ENCODE measurements around the gene ASB18. TPM values are rescaled to one million over a fixed set of nuclear protein-coding genes. Genes with fewer than 3 reads are reported as not detected.

The ASB18 gene
- total RNA-seq, 1 experiment from 2014 or later = not detected

DNA sequence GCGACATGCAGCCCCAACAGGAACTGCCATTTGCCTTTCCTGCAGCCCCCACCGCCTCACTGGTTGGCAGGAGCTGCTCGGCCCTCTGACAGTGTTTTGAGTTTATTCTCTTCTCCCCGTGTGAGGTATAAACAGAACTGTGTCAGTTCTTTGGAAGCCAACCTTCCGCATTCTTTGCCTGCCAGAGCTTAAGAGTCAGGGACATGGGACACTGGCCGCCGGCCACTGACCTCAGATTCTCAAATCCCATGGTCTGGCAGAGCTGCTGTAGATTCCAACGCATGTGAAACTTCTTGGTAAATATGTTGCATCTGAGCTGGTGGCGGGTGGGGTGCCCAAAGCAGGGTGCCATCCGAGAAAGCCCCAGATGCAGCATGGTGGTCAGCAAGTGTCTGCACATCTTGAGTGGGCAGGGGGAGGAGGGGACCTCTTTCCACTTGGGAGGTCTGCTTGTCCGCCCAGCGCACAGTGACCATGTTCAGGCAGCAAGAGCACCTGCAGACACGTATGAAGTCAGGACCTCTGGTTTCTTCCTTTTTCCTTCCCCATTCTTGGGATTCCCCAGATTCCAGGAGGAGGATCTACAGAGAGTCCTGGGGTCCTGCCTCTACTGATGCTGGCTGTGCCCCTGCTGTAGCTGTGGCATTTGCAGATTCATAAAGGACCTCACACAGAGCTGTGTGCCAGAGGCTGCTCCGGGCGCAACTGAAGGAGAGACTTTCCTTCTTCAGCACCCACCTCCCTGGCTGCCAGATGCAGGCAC is 23.8 kb downstream of the ASB18 start (continued):
- TF ChIP-seq, protein P1, sequence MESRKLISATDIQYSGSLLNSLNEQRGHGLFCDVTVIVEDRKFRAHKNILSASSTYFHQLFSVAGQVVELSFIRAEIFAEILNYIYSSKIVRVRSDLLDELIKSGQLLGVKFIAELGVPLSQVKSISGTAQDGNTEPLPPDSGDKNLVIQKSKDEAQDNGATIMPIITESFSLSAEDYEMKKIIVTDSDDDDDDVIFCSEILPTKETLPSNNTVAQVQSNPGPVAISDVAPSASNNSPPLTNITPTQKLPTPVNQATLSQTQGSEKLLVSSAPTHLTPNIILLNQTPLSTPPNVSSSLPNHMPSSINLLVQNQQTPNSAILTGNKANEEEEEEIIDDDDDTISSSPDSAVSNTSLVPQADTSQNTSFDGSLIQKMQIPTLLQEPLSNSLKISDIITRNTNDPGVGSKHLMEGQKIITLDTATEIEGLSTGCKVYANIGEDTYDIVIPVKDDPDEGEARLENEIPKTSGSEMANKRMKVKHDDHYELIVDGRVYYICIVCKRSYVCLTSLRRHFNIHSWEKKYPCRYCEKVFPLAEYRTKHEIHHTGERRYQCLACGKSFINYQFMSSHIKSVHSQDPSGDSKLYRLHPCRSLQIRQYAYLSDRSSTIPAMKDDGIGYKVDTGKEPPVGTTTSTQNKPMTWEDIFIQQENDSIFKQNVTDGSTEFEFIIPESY (IDR thresholded peaks at IDR 0.05; ENCODE audit: extremely low read depth, insufficient replicate concordance, low read length) = no peak

DNA sequence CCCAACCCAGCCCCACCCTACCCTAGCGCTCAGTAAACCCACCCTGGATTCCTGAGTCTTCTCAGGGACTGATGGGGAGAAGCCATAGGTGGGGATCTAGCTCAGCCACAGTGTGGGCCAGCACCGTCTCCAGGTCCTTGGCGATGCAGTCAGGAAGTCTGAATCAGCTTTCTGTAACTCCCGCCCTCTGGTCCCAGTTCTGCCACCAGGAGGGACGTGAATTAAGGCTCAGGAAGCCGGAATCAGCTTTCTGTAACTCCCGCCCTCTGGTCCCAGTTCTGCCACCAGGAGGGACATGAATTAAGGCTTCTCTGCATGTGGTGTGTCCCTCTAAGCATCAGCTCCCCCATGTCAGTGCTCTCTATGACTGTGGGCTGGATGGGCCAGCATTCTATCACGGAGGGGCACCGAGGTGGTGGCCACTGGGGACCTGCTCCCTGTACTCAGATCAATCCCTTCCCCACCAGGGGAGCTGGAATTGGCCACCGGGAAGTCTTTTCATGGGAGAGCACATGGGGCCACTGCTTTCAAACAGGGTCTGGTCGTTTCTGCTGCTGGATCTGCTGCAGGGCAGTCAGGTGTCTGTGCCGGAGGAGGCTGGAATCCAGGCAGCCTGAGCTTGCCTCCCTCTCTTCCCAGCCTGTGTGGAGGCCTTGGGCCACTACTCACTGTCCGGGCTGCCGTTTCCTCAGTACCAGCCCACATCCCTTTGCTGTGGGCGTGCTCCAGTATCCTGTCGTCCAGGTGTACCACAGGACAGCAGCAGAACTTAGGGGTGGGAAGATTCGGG is 24.7 kb downstream of the ASB18 start:
- H3K4me3 ChIP-seq (replicated peaks in 1 of 2; ENCODE audit: low read depth in 1 of 2, low read length in 2 of 2) = no peak overlapping the region
- no peaks in the 10 kb centered on the region for H3K9me3 ChIP-seq (ENCODE audit: control insufficient read depth in 1 of 2, insufficient read depth in 1 of 2, low read depth in 1 of 2, low read length in 2 of 2)
- H4K20me1 ChIP-seq (ENCODE audit: insufficient read depth) = no peaks in the 10 kb centered on the region
- H3K36me3 ChIP-seq (ENCODE audit: control insufficient read depth in 1 of 2, insufficient read depth in 2 of 2, low read length in 2 of 2) = no peaks in the 10 kb centered on the region
- no peaks in the 10 kb centered on the region for H3K4me1 ChIP-seq (ENCODE audit: control insufficient read depth in 1 of 2, insufficient read depth in 2 of 2, low read length in 2 of 2)
- no peak overlapping the region for H3K4me2 ChIP-seq (ENCODE audit: low read length)
- H3K79me2 ChIP-seq (ENCODE audit: insufficient read depth, low read length) = no peaks in the 10 kb centered on the region
- CTCF ChIA-PET = no interaction called here
- H3K27ac ChIP-seq (ENCODE audit: low read depth, low read length) = no peak overlapping the region
- H3K9me2 ChIP-seq (ENCODE audit: insufficient read depth) = no peaks in the 10 kb centered on the region
- ATAC-seq (peak; percentile 36; the same call in 1 of the 2 replicates), DNase-seq (ENCODE audit: low read depth, low spot score) (no peak)
- no TSS peak for BruUV-seq (replicated peaks)
- no peaks in the 10 kb centered on the region for H3K27me3 ChIP-seq (ENCODE audit: insufficient read depth, low read length)
- H2AFZ ChIP-seq (ENCODE audit: low read depth, low read length, poor library complexity, severe bottlenecking) = no peak overlapping the region
- intact Hi-C loops (cut with micrococcal nuclease) = no loop called here
- RAD21 ChIA-PET (ENCODE audit: low non-redundant PET in 1 of 2, low total read pairs in 2 of 2, uncharacterized antibody in 2 of 2, unreplicated experiment in 2 of 2) = no interaction called here
- no peak overlapping the region for H3K9ac ChIP-seq (ENCODE audit: low read length)
- POLR2A ChIA-PET = no interaction called here
- TF ChIP-seq, protein P1 (IDR thresholded peaks at IDR 0.05; ENCODE audit: extremely low read depth, insufficient replicate concordance, low read length) = no peak
- TF ChIP-seq SIN3A (IDR thresholded peaks at IDR 0.05; ENCODE audit: low read depth) (no peak), ELF1 (IDR thresholded peaks at IDR 0.05; ENCODE audit: borderline replicate concordance, low read depth) (no peak), EZH2phosphoT487 (IDR thresholded peaks at IDR 0.05; ENCODE audit: borderline replicate concordance) (no peak), EZH2 (IDR thresholded peaks at IDR 0.05) (no peak), ZNF274 (IDR thresholded peaks at IDR 0.05; ENCODE audit: low read depth, low read length) (no peak), FOSL1 (IDR thresholded peaks at IDR 0.05; ENCODE audit: low read depth) (no peak), EGR1 (IDR thresholded peaks at IDR 0.05; ENCODE audit: low read depth) (no peak), POLR2AphosphoS5 (IDR thresholded peaks at IDR 0.05; ENCODE audit: low read depth, low read length) (no peak)
- TF ChIP-seq, protein P2, sequence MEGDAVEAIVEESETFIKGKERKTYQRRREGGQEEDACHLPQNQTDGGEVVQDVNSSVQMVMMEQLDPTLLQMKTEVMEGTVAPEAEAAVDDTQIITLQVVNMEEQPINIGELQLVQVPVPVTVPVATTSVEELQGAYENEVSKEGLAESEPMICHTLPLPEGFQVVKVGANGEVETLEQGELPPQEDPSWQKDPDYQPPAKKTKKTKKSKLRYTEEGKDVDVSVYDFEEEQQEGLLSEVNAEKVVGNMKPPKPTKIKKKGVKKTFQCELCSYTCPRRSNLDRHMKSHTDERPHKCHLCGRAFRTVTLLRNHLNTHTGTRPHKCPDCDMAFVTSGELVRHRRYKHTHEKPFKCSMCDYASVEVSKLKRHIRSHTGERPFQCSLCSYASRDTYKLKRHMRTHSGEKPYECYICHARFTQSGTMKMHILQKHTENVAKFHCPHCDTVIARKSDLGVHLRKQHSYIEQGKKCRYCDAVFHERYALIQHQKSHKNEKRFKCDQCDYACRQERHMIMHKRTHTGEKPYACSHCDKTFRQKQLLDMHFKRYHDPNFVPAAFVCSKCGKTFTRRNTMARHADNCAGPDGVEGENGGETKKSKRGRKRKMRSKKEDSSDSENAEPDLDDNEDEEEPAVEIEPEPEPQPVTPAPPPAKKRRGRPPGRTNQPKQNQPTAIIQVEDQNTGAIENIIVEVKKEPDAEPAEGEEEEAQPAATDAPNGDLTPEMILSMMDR (IDR thresholded peaks at IDR 0.05 in 2 of 3, conservative IDR thresholded peaks at IDR 0.05 in 1 of 3; ENCODE audit: borderline replicate concordance in 1 of 3, insufficient read depth in 1 of 3, low read depth in 2 of 3, low read length in 2 of 3) = no peak
- TF ChIP-seq, protein P3, sequence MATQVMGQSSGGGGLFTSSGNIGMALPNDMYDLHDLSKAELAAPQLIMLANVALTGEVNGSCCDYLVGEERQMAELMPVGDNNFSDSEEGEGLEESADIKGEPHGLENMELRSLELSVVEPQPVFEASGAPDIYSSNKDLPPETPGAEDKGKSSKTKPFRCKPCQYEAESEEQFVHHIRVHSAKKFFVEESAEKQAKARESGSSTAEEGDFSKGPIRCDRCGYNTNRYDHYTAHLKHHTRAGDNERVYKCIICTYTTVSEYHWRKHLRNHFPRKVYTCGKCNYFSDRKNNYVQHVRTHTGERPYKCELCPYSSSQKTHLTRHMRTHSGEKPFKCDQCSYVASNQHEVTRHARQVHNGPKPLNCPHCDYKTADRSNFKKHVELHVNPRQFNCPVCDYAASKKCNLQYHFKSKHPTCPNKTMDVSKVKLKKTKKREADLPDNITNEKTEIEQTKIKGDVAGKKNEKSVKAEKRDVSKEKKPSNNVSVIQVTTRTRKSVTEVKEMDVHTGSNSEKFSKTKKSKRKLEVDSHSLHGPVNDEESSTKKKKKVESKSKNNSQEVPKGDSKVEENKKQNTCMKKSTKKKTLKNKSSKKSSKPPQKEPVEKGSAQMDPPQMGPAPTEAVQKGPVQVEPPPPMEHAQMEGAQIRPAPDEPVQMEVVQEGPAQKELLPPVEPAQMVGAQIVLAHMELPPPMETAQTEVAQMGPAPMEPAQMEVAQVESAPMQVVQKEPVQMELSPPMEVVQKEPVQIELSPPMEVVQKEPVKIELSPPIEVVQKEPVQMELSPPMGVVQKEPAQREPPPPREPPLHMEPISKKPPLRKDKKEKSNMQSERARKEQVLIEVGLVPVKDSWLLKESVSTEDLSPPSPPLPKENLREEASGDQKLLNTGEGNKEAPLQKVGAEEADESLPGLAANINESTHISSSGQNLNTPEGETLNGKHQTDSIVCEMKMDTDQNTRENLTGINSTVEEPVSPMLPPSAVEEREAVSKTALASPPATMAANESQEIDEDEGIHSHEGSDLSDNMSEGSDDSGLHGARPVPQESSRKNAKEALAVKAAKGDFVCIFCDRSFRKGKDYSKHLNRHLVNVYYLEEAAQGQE (IDR thresholded peaks at IDR 0.05; ENCODE audit: low read depth) = no peak
